PC-9 (cell line): ENCODE results near the gene GRID2. TPM values are rescaled to one million over a fixed set of nuclear protein-coding genes. Genes with fewer than 3 reads are reported as not detected.

Experiments used
- BruUV-seq: library from RNA; stranded (reverse); fragments of 400-500 nt; replicated peaks from 2 replicates; lab custom pipeline; 2021; lab: Mats Ljungman, UMichigan
- CTCF ChIA-PET: fragments of 300-600 bp; sonication (Branson Sonifier 250); formaldehyde crosslinking; loops from one replicate; lab custom pipeline; 2022; ENCODE audit warnings: antibody characterized with exemption; lab: Charles Lee
- POLR2A ChIA-PET: fragments of 300-600 bp; sonication (Branson Sonifier 250); formaldehyde crosslinking; loops from one replicate; lab custom pipeline; 2022; ENCODE audit warnings: antibody characterized with exemption; ENCODE audit not compliant: unreplicated experiment; lab: Charles Lee
- DNase-seq, 2 experiments: peaks; one replicate each; pipeline versions ENCODE4 v3.0.0 to v3.0.0-alpha.2; 2015 to 2022; ENCODE audit warnings: mixed read lengths in 1 of 2
- H2AFZ ChIP-seq: fragments of 200-600 bp; sonication (generic); 2 replicates; pipeline ENCODE4 v1.8.1; 2017; ENCODE audit warnings: antibody characterized with exemption
- H3F3A ChIP-seq: fragments of 200-600 bp; sonication (generic); 2 replicates; pipeline ENCODE4 v1.8.1; 2017; ENCODE audit warnings: antibody characterized with exemption, mild to moderate bottlenecking, low read depth; ENCODE audit not compliant: insufficient read depth
- H3K27ac ChIP-seq: fragments of 200-600 bp; sonication (generic); 2 replicates; pipeline ENCODE4 v1.6.1; 2016; ENCODE audit warnings: mixed run types
- H3K27me3 ChIP-seq: fragments of 200-600 bp; sonication (generic); 2 replicates; pipeline ENCODE4 v1.6.1; 2016; ENCODE audit warnings: low read depth, mixed run types; ENCODE audit not compliant: insufficient read depth
- H3K36me3 ChIP-seq: fragments of 200-600 bp; sonication (generic); 2 replicates; pipeline ENCODE4 v1.6.1; 2016; ENCODE audit warnings: low read depth, mixed run types
- H3K4me1 ChIP-seq: fragments of 200-600 bp; sonication (generic); replicated peaks from 2 replicates; pipeline ENCODE4 v1.6.1; 2016; ENCODE audit warnings: mixed run types; ENCODE audit not compliant: insufficient read depth
- H3K4me2 ChIP-seq: fragments of 200-600 bp; sonication (generic); 2 replicates; pipeline ENCODE4 v1.6.1; 2017; ENCODE audit warnings: mixed run types
- H3K4me3 ChIP-seq: fragments of 200-600 bp; sonication (generic); 2 replicates; pipeline ENCODE4 v1.6.1; 2016; ENCODE audit warnings: mixed run types
- H3K79me2 ChIP-seq: fragments of 200-600 bp; sonication (generic); 2 replicates; pipeline ENCODE4 v1.6.1; 2017; ENCODE audit warnings: low read depth, mixed run types
- H3K9me2 ChIP-seq: fragments of 200-600 bp; sonication (generic); 2 replicates; pipeline ENCODE4 v1.8.1; 2017; ENCODE audit warnings: mild to moderate bottlenecking; ENCODE audit not compliant: insufficient read depth
- H3K9me3 ChIP-seq: fragments of 200-600 bp; sonication (generic); 2 replicates; pipeline ENCODE4 v1.8.1; 2016; ENCODE audit warnings: low read depth; ENCODE audit not compliant: insufficient read depth
- H4K20me1 ChIP-seq: fragments of 200-600 bp; sonication (generic); 2 replicates; pipeline ENCODE4 v1.8.1; 2017; ENCODE audit not compliant: insufficient read depth
- EZH2 ChIP-seq: fragments of 200-600 bp; sonication (generic); IDR thresholded peaks from 2 replicates; pipeline ENCODE4 v1.8.0; 2017; ENCODE audit warnings: antibody characterized with exemption, low read depth
- intact Hi-C: fragments of 100-400 bp; cut with micrococcal nuclease; formaldehyde crosslinking; loops from one replicate; pipeline ENCODE4 v1.10.0; 2022; ENCODE audit not compliant: unreplicated experiment
- total RNA-seq: library from RNA; stranded (reverse); gene quantifications from 2 replicates; pipeline ENCODE4 v1.2.3, GENCODE V29; 2021
- TF ChIP-seq, protein P1 (sequence below): fragments of 200-600 bp; sonication (generic); conservative IDR thresholded peaks from 2 replicates; pipeline ENCODE4 v1.6.1; 2017; ENCODE audit warnings: mixed run types, antibody characterized with exemption, mild to moderate bottlenecking, moderate library complexity

GRID2 gene
- total RNA-seq, 1 experiment from 2014 or later: not detected

DNA sequence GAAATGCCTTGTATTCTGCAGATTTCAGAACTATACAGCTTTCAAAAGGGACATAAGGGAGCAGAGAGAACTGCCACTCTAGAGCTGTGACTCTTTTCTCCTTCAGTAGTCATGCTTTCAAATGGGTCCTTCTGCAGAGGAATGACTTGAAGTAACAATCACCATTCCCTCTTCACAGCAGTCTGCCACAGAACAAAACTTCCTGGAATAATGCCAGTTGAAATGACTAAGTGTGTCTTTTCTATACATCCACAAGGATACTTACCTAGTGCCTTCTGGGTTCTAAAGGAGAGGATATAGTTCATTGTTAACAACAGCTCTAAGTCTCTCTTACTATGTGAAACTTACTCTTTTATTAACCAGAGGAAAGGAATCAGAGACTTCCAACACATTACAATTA lies 1009.4 kb downstream of the GRID2 start:
- no peaks in the 10 kb centered on the region for H3K79me2 ChIP-seq
- H2AFZ ChIP-seq: no peak overlapping the region
- H4K20me1 ChIP-seq: no peaks in the 10 kb centered on the region
- ChIA-PET POLR2A (no interaction called here), CTCF (no interaction called here)
- H3K36me3 ChIP-seq: no peaks in the 10 kb centered on the region
- intact Hi-C loops: no loop called here
- DNase-seq: no peak
- no peaks in the 10 kb centered on the region for H3F3A ChIP-seq
- H3K4me3 ChIP-seq: no peak overlapping the region
- H3K27me3 ChIP-seq: no peaks in the 10 kb centered on the region
- no peak overlapping the region for H3K27ac ChIP-seq
- H3K4me1 ChIP-seq: no peaks in the 10 kb centered on the region
- no peak for TF ChIP-seq EZH2
- TF ChIP-seq, protein P1, sequence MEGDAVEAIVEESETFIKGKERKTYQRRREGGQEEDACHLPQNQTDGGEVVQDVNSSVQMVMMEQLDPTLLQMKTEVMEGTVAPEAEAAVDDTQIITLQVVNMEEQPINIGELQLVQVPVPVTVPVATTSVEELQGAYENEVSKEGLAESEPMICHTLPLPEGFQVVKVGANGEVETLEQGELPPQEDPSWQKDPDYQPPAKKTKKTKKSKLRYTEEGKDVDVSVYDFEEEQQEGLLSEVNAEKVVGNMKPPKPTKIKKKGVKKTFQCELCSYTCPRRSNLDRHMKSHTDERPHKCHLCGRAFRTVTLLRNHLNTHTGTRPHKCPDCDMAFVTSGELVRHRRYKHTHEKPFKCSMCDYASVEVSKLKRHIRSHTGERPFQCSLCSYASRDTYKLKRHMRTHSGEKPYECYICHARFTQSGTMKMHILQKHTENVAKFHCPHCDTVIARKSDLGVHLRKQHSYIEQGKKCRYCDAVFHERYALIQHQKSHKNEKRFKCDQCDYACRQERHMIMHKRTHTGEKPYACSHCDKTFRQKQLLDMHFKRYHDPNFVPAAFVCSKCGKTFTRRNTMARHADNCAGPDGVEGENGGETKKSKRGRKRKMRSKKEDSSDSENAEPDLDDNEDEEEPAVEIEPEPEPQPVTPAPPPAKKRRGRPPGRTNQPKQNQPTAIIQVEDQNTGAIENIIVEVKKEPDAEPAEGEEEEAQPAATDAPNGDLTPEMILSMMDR: no peak
- no TSS peak for BruUV-seq
- no peaks in the 10 kb centered on the region for H3K9me3 ChIP-seq
- no peaks in the 10 kb centered on the region for H3K9me2 ChIP-seq
- H3K4me2 ChIP-seq: no peak overlapping the region

GRCh38 chr4:93317057-93317456 lies 1013.3 kb downstream of the GRID2 start:
- Histone ChIP-seq H3K4me3 (no peak overlapping the region), H3K36me3 (no peaks in the 10 kb centered on the region), H2AFZ (no peak overlapping the region), H3K27ac (no peak overlapping the region), H3K9me3 (no peaks in the 10 kb centered on the region), H3K27me3 (no peaks in the 10 kb centered on the region), H4K20me1 (no peaks in the 10 kb centered on the region), H3K4me2 (no peak overlapping the region), H3K79me2 (no peaks in the 10 kb centered on the region), H3K4me1 (no peaks in the 10 kb centered on the region), H3K9me2 (no peaks in the 10 kb centered on the region), H3F3A (no peaks in the 10 kb centered on the region)
- POLR2A ChIA-PET: no interaction called here
- no TSS peak for BruUV-seq
- intact Hi-C loops: no loop called here
- DNase-seq: no peak
- TF ChIP-seq, protein P1: no peak
- no peak for TF ChIP-seq EZH2
- CTCF ChIA-PET: interaction anchor here (0.6 kb wide), 1 partner anchor 879 kb away, joined by 3 read pairs; no protein-coding TSS in a partner anchor

DNA sequence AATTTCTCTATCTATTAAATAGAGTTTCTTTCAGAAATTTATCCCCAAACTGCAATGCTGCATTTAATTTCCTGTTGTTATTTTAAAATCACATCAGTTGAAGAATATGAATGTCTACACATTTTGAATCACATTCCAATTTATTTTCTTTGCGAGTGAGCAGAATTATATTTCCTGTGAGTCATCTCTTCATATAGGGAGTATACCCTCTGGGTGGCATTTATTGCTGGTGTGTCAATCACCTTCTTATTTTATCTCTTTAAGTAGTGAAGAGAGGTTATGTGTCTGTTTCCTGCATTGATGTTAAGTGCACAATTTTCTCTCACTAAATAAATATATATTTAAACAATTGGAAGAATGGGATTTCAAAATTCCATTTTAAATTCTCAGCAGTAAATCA lies 1013.8 kb downstream of the GRID2 start:
- H3F3A ChIP-seq: no peaks in the 10 kb centered on the region
- H3K4me3 ChIP-seq: no peak overlapping the region
- no peak overlapping the region for H3K27ac ChIP-seq
- no peak for DNase-seq
- H3K27me3 ChIP-seq: no peaks in the 10 kb centered on the region
- no TSS peak for BruUV-seq
- intact Hi-C loops: no loop called here
- TF ChIP-seq EZH2: no peak
- TF ChIP-seq, protein P1: no peak
- no peaks in the 10 kb centered on the region for H3K36me3 ChIP-seq
- no peaks in the 10 kb centered on the region for H3K9me3 ChIP-seq
- CTCF ChIA-PET: interaction anchor here (0.6 kb wide), 1 partner anchor 878 kb away, joined by 3 read pairs; no protein-coding TSS in a partner anchor
- no peak overlapping the region for H2AFZ ChIP-seq
- no peaks in the 10 kb centered on the region for H3K79me2 ChIP-seq
- H3K4me2 ChIP-seq: no peak overlapping the region
- no peaks in the 10 kb centered on the region for H4K20me1 ChIP-seq
- POLR2A ChIA-PET: no interaction called here
- H3K4me1 ChIP-seq: no peaks in the 10 kb centered on the region
- no peaks in the 10 kb centered on the region for H3K9me2 ChIP-seq
